ENCODE results near the gene POU5F1.
"Not testable (repeated sequence)": the region's sequence is repeated elsewhere in the genome, so short reads cannot be mapped to it uniquely, and the experiment has no call there.

Gene POU5F1

DNA sequence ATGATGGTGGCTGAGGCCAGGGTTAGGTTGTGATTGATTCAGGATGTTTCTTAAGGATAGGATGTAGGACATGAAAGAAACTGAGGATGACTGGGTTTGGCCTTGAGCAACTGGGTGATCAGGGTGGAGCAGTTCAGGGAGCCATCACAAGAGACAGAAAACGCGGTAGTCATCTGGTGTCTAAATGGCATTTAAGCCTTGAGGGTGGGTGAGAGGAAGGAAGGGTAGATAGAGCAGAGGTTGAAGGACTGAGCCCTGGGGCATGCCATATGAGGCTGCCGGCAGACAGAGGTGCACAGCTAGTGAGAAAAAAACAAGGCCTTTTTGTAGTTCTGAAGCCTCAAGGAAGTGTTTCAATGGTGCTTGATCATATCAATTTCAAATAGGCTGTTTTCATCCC, 1.9 kb downstream of the POU5F1 start:
- no peak for DNase-seq
- H3K4me3 Mint-ChIP-seq, result no peak overlapping the region
- H3K36me3 Mint-ChIP-seq, result peaks cover 8% of the 10 kb centered on the region
- H3K27me3 Mint-ChIP-seq, result no peaks in the 10 kb centered on the region
- CTCF ChIA-PET, result no interaction called here
- H3K27ac Mint-ChIP-seq, result no peak overlapping the region
- H3K9me3 Mint-ChIP-seq, result no peaks in the 10 kb centered on the region
- peaks cover 3% of the 10 kb centered on the region for H3K4me1 Mint-ChIP-seq

DNA sequence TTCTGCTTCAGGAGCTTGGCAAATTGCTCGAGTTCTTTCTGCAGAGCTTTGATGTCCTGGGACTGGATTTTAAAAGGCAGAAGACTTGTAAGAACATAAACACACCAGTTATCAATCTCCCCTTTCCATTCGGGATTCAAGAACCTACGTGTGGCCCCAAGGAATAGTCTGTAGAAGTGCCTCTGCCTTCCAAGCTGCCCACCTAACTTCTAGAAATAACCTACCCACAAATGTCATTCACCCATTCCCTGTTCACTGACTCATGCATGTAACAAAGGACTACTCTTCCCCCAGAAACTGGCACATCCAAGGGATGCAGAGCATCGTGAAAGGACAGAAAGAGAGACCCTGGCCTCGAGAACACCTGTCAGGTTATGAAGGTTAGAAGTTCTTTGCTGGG, 4.5 kb downstream of the POU5F1 start:
- Mint-ChIP-seq H3K4me1 (peaks cover 23% of the 10 kb centered on the region), H3K27ac (no peak overlapping the region), H3K36me3 (peaks cover 30% of the 10 kb centered on the region), H3K9me3 (no peaks in the 10 kb centered on the region), H3K4me3 (no peak overlapping the region), H3K27me3 (no peaks in the 10 kb centered on the region)
- no peak for DNase-seq
- CTCF ChIA-PET, result no interaction called here

DNA sequence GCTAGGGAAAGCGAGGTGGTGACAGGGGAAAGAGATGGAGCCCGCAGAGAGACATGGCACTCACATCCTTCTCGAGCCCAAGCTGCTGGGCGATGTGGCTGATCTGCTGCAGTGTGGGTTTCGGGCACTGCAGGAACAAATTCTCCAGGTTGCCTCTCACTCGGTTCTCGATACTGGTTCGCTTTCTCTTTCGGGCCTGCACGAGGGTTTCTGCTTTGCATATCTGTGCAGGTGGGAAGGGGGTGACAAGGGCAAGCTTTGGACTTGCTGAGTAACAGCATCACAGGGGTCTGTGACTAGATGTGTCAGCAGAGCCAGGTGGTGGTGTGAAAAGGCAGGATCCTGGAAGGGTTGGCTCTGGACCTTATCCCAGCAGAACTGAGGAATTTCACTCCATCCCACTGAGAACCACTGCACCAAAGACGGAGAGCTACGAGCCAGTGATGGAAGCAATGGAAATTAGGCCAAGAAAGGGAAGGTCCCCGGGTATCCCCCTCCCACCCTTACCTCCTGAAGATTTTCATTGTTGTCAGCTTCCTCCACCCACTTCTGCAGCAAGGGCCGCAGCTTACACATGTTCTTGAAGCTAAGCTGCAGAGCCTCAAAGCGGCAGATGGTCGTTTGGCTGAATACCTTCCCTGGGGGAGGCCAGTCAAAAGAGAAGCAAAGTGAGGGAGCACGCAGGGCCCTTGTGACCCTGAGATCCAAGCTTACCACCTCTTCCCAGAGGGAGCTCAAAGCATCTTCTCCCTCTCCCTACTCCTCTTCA, 5.2 kb downstream of the POU5F1 start:
- peaks cover 28% of the 10 kb centered on the region for H3K4me1 Mint-ChIP-seq
- CTCF ChIA-PET, result interaction anchor here (0.7 kb wide), 2 partner anchors 27 to 31 kb away, joined by 3 read pairs; no protein-coding TSS in a partner anchor
- not testable (repeated sequence) for H3K27ac Mint-ChIP-seq, H3K9me3 Mint-ChIP-seq, H3K27me3 Mint-ChIP-seq, DNase-seq, H3K4me3 Mint-ChIP-seq
- H3K36me3 Mint-ChIP-seq, result peaks cover 31% of the 10 kb centered on the region

DNA sequence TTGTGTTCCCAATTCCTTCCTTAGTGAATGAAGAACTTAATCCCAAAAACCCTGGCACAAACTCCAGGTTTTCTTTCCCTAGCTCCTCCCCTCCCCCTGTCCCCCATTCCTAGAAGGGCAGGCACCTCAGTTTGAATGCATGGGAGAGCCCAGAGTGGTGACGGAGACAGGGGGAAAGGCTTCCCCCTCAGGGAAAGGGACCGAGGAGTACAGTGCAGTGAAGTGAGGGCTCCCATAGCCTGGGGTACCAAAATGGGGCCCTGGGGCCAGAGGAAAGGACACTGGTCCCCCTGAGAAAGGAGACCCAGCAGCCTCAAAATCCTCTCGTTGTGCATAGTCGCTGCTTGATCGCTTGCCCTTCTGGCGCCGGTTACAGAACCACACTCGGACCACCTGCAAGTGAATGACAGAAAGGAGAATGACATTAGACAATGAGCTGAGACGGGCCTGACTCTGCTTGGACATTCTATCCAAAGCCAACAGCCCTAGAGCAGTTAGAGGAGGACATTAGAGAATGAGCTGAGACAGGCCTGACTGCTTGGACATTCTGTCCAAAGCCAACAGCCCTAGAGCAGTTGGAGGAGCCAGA, 5.9 kb downstream of the POU5F1 start:
- H3K27ac Mint-ChIP-seq, result not testable (repeated sequence)
- peaks cover 37% of the 10 kb centered on the region for H3K36me3 Mint-ChIP-seq

DNA sequence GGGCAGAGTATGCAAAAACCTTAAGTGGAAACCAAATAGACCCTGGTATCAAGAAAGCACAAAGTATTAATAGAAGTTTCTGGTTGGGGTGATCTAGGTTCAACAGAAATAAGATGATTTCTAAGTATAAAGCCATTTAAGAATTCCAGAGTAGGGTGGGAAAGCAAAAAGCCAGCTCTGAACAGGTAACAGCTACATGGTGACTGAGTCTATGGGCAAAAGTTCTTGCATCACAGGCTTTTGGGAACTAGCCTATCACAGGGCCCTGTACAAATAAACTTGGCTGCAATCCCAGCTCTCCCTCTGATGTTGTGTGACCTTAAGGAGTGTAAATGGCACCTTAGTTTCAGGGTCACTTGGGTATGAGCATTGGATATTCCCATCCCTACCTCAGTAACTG, 6.6 kb downstream of the POU5F1 start:
- Mint-ChIP-seq H3K9me3 (no peaks in the 10 kb centered on the region), H3K27me3 (no peaks in the 10 kb centered on the region), H3K27ac (no peak overlapping the region), H3K4me3 (no peak overlapping the region), H3K36me3 (peaks cover 43% of the 10 kb centered on the region), H3K4me1 (peaks cover 41% of the 10 kb centered on the region)
- CTCF ChIA-PET, result no interaction called here
- no peak for DNase-seq

More for the DNA sequence above, 5.9 kb downstream of the POU5F1 start:
- CTCF ChIA-PET, result interaction anchor here (0.7 kb wide), 2 partner anchors 28 to 32 kb away, joined by 3 read pairs; no protein-coding TSS in a partner anchor
- not testable (repeated sequence) for H3K9me3 Mint-ChIP-seq, H3K27me3 Mint-ChIP-seq, DNase-seq, H3K4me3 Mint-ChIP-seq
- peaks cover 35% of the 10 kb centered on the region for H3K4me1 Mint-ChIP-seq

DNA sequence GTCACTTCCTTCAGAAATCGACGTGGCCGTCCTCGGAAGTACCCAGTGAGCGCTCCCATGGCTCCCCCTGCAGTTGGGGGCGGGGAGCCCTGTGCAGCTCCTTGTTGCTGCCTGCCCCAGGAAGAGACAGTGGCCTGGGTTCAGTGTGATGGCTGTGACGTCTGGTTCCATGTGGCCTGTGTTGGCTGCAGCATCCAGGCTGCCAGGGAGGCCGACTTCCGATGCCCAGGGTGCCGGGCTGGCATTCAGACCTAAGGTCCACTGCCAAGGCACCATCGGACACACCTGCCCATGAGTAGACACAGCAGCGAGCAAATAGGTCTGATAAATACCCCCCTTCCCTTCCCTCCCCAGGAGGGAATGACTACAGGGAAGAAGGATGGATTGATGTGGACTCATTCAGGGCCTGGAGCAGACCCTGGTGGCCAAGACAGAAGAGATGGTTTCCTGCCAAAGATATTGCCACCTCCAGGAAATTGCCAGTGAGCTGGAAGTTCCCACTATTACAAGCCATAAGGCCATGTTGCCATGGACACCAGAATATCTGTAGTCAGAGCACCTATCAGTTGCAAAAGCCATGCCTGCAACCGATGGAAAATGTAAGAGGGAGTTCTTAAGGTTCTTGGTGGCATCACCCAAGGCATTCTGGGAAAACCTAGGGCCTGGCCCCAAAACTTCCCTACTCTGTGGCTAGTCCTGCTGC, 7.9 kb downstream of the POU5F1 start:
- no peak overlapping the region for H3K4me3 Mint-ChIP-seq
- CTCF ChIA-PET, result no interaction called here

DNA sequence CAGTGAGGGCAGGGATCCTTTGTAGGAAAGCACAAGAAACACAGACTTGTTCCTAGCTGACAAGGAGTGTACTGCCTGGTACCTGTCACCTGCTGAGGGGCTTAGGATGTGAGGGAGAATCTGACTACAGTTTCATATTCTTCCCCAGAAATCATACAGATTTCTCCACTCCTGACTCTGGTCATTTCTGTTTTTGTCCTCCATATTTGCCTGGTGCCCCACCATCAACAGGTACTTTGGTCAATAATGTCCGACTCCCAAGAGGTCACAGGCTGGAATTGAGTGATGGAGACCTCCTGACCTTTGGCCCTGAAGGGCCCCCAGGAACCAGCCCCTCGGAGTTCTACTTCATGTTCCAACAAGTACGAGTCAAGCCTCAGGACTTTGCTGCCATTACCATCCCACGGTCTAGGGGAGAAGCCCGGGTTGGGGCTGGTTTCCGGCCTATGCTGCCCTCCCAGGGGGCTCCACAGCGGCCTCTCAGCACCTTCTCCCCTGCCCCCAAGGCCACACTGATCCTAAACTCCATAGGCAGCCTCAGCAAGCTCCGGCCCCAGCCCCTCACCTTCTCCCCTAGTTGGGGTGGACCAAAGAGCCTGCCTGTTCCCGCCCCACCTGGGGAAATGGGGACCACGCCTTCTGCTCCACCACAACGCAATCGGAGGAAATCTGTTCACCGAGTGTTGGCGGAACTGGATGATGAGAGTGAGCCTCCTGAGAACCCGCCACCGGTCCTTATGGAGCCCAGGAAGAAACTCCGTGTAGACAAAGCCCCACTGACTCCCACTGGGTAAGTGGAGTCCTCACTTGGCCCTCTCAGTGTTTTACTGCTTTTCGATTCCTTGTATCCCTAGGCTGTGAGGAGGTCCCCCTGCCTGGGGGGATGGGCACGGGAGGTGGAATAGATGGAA, 9.0 kb downstream of the POU5F1 start:
- CTCF ChIA-PET, result interaction anchor here (1.5 to 2.6 kb wide), 2 partner anchors 33 to 205 kb away, joined by 3 to 6 read pairs; no protein-coding TSS in a partner anchor
- Mint-ChIP-seq H3K36me3 (peaks cover 45% of the 10 kb centered on the region), H3K27ac (no peak overlapping the region), H3K27me3 (no peaks in the 10 kb centered on the region), H3K4me1 (peaks cover 60% of the 10 kb centered on the region), H3K9me3 (no peaks in the 10 kb centered on the region), H3K4me3 (peak overlapping the region; percentile 51)
- DNase-seq, result no peak

More for the DNA sequence above, 7.9 kb downstream of the POU5F1 start:
- H3K9me3 Mint-ChIP-seq, result no peaks in the 10 kb centered on the region
- no peak overlapping the region for H3K27ac Mint-ChIP-seq
- H3K36me3 Mint-ChIP-seq, result peaks cover 47% of the 10 kb centered on the region
- no peaks in the 10 kb centered on the region for H3K27me3 Mint-ChIP-seq
- no peak for DNase-seq
- peaks cover 48% of the 10 kb centered on the region for H3K4me1 Mint-ChIP-seq

DNA sequence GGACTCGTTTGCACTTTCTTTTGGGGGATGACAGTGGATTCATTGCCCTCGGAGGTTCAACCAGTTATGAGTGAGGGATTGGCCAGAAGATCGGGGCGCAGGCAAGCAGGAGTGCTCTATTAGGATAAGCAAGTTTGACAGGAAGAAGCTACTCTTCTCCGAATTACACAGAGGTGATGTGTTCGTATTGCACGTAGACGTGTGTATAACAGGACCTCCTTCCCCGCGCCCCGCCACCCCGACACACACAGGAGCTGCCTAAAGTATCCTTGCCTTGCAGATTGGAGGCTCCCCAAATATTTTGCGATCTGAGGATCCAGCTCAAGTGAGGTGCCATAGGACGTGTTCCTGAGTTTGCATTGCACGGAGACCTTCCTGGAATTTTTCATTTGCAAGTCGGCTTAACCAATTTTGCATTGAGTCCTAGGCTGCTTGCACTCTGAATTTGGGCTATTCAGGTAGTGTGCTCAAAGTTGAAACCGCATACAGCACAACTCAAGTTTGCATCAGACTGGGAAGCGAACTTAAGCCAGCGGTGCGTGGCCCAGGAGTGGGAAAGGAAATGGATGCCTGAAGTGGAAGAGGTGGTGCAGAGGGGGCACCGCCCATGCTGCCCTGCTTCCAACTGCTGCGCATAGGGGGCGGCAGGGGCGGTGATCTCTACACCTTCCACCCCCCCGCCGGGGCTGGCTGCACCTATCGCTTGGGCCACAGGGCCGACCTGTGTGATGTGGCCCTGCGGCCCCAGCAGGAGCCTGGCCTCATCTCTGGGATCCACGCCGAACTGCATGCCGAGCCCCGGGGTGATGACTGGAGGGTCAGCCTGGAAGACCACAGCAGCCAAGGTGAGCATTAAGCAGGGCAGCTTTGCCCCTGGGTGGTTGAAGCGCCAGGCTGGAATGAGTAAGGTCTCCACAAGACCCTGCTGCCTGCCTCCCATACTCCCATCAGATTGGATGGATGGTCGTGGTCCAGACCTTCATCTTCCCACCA, 11.3 kb downstream of the POU5F1 start:
- Mint-ChIP-seq H3K4me3 (peak overlapping the region; percentile 95), H3K27ac (peak overlapping the region; percentile 87), H3K36me3 (peaks cover 54% of the 10 kb centered on the region), H3K4me1 (peaks cover 62% of the 10 kb centered on the region), H3K9me3 (no peaks in the 10 kb centered on the region), H3K27me3 (no peaks in the 10 kb centered on the region)
- CTCF ChIA-PET, result interaction anchor here (0.7 to 2.6 kb wide), 8 partner anchors 28 to 207 kb away, joined by 3 to 10 read pairs (median 4); no protein-coding TSS in a partner anchor
- peak; percentile 51 for DNase-seq

DNA sequence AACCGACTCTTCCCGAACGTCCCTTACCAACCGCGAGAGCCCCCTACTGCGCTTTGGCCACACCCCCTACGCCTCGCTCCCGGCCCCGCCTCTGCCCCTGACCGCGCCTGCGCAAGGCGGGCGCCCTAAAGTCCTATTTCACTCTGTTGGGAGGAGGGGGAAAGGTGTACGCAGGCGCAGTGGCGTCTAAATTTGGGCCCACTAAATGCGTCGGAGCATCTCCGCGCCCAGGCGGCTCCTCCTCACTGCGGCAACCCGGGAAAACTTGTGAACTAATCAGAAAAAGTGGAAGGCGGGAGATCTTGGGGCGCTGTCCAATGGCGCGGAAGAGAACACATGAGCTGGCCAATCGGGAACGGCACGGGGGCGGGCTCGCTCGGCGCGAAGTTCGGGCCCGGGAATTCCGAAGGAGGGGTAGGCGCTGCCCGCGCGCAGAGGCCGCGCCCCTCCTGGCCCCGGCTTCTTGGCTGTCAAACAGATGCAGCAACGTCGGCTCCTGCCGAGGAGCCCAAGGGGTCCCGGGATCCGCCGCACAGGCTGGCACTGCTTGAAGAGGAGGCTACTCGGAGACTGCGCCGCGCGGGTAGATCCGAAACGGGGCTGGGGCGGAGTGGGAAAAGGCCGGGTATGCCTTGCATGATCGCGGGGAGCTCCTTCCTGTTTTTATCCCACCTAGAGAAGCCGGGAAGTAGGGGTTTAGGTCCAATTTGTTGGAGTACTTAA, 12.2 kb downstream of the POU5F1 start, which contains the start of gene TCF19:
TCF19 (plus strand) TSS at position 450 of the 723 bp plus-strand sequence. CDS start 881 bp downstream, outside the sequence.
- Mint-ChIP-seq H3K27me3 (no peaks in the 10 kb centered on the region), H3K27ac (peak within 1 kb of the TSS; percentile 87), H3K9me3 (no peaks in the 10 kb centered on the region), H3K4me3 (peak within 1 kb of the TSS; percentile 95), H3K36me3 (peaks cover 50% of the 10 kb centered on the region), H3K4me1 (peaks cover 55% of the 10 kb centered on the region)
- DNase-seq, result peak; percentile 100
- CTCF ChIA-PET, result interaction anchor here (0.7 to 2.1 kb wide), 7 partner anchors 29 to 208 kb away, joined by 3 to 10 read pairs (median 3); no protein-coding TSS in a partner anchor

DNA sequence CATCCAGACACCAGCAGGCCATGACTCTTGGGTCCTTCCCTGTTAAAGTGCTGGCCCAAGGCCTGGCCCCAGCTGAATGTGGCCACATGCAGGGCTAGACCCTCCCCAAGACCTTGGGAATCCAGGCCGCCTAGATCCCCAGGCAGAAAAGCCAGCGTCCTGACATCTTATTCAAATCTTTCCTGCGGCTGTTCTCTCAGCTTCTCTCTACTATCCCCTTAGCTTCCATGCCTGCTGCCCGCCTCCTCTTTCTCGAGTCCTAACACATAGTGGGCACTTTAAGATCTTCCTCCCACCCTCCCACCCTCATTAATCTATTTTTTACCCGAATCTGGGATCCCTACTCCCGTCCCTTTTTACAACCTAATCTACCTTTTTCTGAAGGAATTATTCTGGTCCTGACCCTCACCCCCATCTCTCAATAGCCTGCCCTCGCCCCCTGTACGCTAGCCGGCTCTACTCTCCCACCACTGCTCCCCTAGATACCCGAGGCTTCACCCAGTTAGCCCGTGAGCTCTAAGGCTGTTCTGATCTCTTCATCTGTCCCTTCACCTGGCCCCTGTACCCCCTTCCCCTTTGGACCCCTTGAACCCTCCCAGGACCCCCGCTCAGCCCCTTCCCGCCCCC, 12.9 kb downstream of the POU5F1 start, which contains the start of gene CCHCR1:
CCHCR1 (minus strand) TSS at position 290 of the 627 bp plus-strand sequence; CDS start at position 88, 202 bp downstream.
- no peaks in the 10 kb centered on the region for H3K27me3 Mint-ChIP-seq
- DNase-seq, result no peak
- H3K36me3 Mint-ChIP-seq, result peaks cover 45% of the 10 kb centered on the region
- H3K9me3 Mint-ChIP-seq, result no peaks in the 10 kb centered on the region
- H3K27ac Mint-ChIP-seq, result peak within 1 kb of the TSS; percentile 87
- peak within 1 kb of the TSS; percentile 95 for H3K4me3 Mint-ChIP-seq
- CTCF ChIA-PET, result interaction anchor here (1.0 kb wide), 1 partner anchor 34 kb away, joined by 3 read pairs; no protein-coding TSS in a partner anchor
- H3K4me1 Mint-ChIP-seq, result peaks cover 50% of the 10 kb centered on the region

DNA sequence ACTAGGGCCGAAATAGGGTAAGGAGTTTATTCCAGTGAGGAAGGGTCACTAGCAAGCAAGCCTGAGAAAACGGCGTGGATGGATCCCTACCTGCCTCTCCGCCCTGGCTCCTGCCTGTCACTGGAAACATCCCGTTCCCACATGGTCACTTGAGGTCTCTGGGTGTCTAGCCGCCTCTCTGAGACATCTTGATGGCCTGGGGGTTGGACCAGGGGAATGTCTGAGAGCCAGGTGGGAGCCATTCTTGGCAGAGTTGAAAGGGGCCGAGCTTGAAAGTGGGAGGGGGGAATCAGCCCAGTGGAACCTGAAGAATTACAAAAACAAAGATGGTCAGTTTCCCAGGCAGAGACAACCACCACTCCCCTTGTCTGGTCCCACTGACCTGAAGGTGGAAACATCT, 13.8 kb downstream of the POU5F1 start:
- CTCF ChIA-PET, result no interaction called here
- no peaks in the 10 kb centered on the region for H3K27me3 Mint-ChIP-seq
- H3K27ac Mint-ChIP-seq, result no peak overlapping the region

DNA sequence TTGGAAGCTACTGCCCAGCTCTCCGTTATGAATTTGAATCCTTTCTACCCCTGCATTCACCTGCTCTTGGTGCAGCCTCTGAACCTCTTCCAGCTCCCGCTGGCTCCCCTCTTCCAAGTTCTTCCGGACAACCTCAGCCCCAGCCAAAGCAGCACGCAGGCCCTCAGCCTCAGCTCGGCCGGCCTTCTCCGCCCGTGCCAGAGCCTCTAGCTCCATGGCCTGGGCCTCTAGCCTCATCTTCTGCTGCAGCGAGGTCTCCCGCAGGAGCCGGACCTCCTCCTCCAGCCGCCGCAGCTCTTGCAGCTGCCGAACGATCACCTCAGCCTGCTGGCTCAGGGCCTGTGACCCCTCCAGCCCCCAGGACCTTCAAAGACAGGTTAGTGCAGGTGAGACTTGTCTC, 16.0 kb downstream of the POU5F1 start:
- Mint-ChIP-seq H3K36me3 (peaks cover 26% of the 10 kb centered on the region), H3K4me3 (no peak overlapping the region), H3K27ac (peak overlapping the region; percentile 68), H3K4me1 (peaks cover 26% of the 10 kb centered on the region), H3K27me3 (no peaks in the 10 kb centered on the region), H3K9me3 (no peaks in the 10 kb centered on the region)
- DNase-seq, result no peak
- CTCF ChIA-PET, result no interaction called here

More for the DNA sequence above, 13.8 kb downstream of the POU5F1 start:
- H3K9me3 Mint-ChIP-seq, result no peaks in the 10 kb centered on the region
- H3K36me3 Mint-ChIP-seq, result peaks cover 35% of the 10 kb centered on the region
- peaks cover 44% of the 10 kb centered on the region for H3K4me1 Mint-ChIP-seq
- peak overlapping the region; percentile 95 for H3K4me3 Mint-ChIP-seq
- no peak for DNase-seq

Data from activated naive CD4-positive, alpha-beta T cell treated with anti-CD3 and anti-CD28 coated beads, Interleukin-2, amount 10 ng/mL, durations not matched to agents 7 days and 5 days (primary cell).